Right lobe of liver (tissue), 4 donors: ENCODE measurements around the gene VIPR1.

Source experiments
- POLR2A ChIP-seq: fragments of 450-650 bp; IDR thresholded peaks from one replicate; pipeline ENCODE4 v1.6.1; 2017; ENCODE audit warnings: antibody characterized with exemption, mild to moderate bottlenecking
- TF ChIP-seq, protein P1 (sequence below), 4 donors: fragments of 200-600 bp in 3 of 4; fragments of 450-650 bp in 1 of 4; IDR thresholded peaks; one replicate each; pipeline versions ENCODE4 v1.5.1 to v1.8.0; 2016 to 2022; ENCODE audit warnings: antibody characterized with exemption in 4 of 4, mild to moderate bottlenecking in 2 of 4
- donor health status: DM: no; HTN: no; CAD: no.
- donor health status: DM: no; HTN: no; CAD: no.
- donor health status: DM: no; HTN: yes; CAD: no.

DNA sequence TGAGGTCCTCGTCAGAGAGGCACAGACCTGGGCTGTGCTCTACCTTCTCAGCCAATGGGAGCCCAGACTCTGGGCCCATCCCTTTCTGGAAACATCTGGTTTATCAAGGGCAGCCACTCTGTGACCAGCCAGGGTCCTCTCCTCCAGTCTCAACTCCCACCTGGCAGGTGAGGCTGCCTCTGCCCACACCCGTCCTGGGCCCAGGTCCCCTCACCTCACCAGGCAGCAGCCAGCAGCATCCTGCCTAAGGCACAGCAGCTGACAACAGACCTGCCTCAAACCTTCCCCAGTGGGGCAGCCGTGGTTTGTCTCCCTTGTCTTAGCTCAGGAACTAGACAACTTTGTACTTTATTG is 8.7 kb upstream of the VIPR1 start:
- TF ChIP-seq, protein P1, sequence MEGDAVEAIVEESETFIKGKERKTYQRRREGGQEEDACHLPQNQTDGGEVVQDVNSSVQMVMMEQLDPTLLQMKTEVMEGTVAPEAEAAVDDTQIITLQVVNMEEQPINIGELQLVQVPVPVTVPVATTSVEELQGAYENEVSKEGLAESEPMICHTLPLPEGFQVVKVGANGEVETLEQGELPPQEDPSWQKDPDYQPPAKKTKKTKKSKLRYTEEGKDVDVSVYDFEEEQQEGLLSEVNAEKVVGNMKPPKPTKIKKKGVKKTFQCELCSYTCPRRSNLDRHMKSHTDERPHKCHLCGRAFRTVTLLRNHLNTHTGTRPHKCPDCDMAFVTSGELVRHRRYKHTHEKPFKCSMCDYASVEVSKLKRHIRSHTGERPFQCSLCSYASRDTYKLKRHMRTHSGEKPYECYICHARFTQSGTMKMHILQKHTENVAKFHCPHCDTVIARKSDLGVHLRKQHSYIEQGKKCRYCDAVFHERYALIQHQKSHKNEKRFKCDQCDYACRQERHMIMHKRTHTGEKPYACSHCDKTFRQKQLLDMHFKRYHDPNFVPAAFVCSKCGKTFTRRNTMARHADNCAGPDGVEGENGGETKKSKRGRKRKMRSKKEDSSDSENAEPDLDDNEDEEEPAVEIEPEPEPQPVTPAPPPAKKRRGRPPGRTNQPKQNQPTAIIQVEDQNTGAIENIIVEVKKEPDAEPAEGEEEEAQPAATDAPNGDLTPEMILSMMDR (IDR thresholded peaks at IDR 0.05), result no peak
- TF ChIP-seq POLR2A, result no peak
